HG02970 (cell line): ENCODE measurements around the gene ATP6V1G1.

ENCODE experiments used
- ATAC-seq: cut with Tn5 transposase; IDR thresholded peaks from one replicate; pipeline ENCODE4 v1.9.1; 2021; ENCODE audit warnings: mild to moderate bottlenecking, moderate library complexity, moderate number of reproducible peaks; ENCODE audit not compliant: unreplicated experiment, low FRiP score

The ATP6V1G1 gene

GRCh38 chr9:114608525-114608796 is 20.9 kb downstream of the ATP6V1G1 start:
- ATAC-seq, result no peak

- ATAC-seq, result peak; percentile 41
These were observed 24.1 kb downstream of the ATP6V1G1 start for GRCh38 chr9:114611516-114612271.

- no peak for ATAC-seq
These were observed 24.8 kb downstream of the ATP6V1G1 start for GRCh38 chr9:114612272-114612923.

- no peak for ATAC-seq
These were observed 25.5 kb downstream of the ATP6V1G1 start for GRCh38 chr9:114613087-114613486.

- no peak for ATAC-seq
These were observed 26.4 kb downstream of the ATP6V1G1 start for GRCh38 chr9:114613919-114614318.

GRCh38 chr9:114614373-114614772 is 26.8 kb downstream of the ATP6V1G1 start:
- no peak for ATAC-seq

GRCh38 chr9:114616684-114617520 is 29.3 kb downstream of the ATP6V1G1 start:
- no peak for ATAC-seq

GRCh38 chr9:114619191-114619761 is 31.7 kb downstream of the ATP6V1G1 start:
- ATAC-seq, result no peak

GRCh38 chr9:114621561-114621960 is 34.0 kb downstream of the ATP6V1G1 start:
- no peak for ATAC-seq

- ATAC-seq, result no peak
These were observed 34.5 kb downstream of the ATP6V1G1 start for GRCh38 chr9:114621975-114622609.

- ATAC-seq, result no peak
These were observed 37.1 kb downstream of the ATP6V1G1 start for GRCh38 chr9:114624677-114625076.

GRCh38 chr9:114626415-114627020 is 38.9 kb downstream of the ATP6V1G1 start:
- no peak for ATAC-seq

GRCh38 chr9:114627553-114627952 is 40.0 kb downstream of the ATP6V1G1 start:
- ATAC-seq, result no peak

GRCh38 chr9:114629563-114630090 is 42.1 kb downstream of the ATP6V1G1 start:
- no peak for ATAC-seq

GRCh38 chr9:114631166-114631565 is 43.6 kb downstream of the ATP6V1G1 start:
- no peak for ATAC-seq

- ATAC-seq, result no peak
These were observed 46.0 kb downstream of the ATP6V1G1 start for GRCh38 chr9:114633438-114634089.

- no peak for ATAC-seq
These were observed 46.8 kb downstream of the ATP6V1G1 start for GRCh38 chr9:114634387-114634786.

GRCh38 chr9:114638404-114638803 is 50.8 kb downstream of the ATP6V1G1 start:
- ATAC-seq, result no peak

GRCh38 chr9:114641967-114642366 is 54.4 kb downstream of the ATP6V1G1 start:
- no peak for ATAC-seq
